ENCODE results near the gene CLSTN1.
"Not testable (repeated sequence)": the region's sequence is repeated elsewhere in the genome, so short reads cannot be mapped to it uniquely, and the experiment has no call there.

The CLSTN1 gene

DNA sequence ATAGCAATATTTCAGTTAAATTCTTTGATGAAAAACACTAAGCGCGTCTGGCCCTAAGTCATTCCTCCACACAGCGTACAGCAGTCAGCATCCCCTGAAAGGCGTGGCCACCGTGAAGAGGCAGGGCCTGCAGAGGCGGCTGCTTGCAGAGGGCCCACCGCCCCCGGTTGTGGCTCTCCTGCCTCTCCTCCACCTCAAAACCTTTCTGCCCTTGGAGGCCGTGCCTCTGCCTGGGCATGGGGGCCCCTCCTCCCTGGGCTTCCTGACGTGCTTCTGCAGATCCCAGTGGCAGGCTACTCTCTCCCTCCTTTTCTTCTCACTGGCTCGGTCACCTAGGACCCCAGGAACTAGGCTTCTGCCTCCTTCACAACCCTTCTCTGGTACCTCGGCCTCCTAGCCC, 16.2 kb downstream of the CLSTN1 start:
- Mint-ChIP-seq H3K4me1 (ENCODE audit: low read depth) (peaks cover 52% of the 10 kb centered on the region), H3K36me3 (ENCODE audit: low read depth) (peaks cover 2% of the 10 kb centered on the region), H3K4me3 (no peak overlapping the region), H3K9me3 (no peaks in the 10 kb centered on the region), H3K27ac (peak overlapping the region; percentile 32), H3K27me3 (no peaks in the 10 kb centered on the region)
- peak; percentile 29 for DNase-seq

DNA sequence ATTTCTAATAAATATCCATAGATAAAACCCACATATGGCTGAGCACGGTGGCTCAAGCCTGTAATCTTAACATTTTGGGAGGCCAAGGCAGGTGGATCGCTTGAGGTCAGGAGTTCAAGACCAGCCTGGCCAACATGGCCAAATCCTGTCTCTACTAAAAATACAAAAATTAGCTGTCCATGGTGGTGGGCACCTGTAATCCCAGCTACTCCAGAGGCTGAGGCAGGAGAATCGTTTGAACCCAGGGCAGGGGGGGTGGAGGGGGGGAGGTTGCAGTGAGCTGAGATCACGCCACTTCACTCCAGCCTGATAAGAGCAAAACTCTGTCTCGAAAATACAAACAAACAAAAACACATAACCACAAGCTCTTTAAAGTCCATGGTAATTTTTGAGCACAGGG, 17.8 kb downstream of the CLSTN1 start:
- H3K4me1 Mint-ChIP-seq (ENCODE audit: low read depth), result peaks cover 57% of the 10 kb centered on the region
- DNase-seq, result peak; percentile 2
- not testable (repeated sequence) for H3K9me3 Mint-ChIP-seq; H3K4me3 Mint-ChIP-seq; H3K36me3 Mint-ChIP-seq (ENCODE audit: low read depth); H3K27ac Mint-ChIP-seq; H3K27me3 Mint-ChIP-seq

DNA sequence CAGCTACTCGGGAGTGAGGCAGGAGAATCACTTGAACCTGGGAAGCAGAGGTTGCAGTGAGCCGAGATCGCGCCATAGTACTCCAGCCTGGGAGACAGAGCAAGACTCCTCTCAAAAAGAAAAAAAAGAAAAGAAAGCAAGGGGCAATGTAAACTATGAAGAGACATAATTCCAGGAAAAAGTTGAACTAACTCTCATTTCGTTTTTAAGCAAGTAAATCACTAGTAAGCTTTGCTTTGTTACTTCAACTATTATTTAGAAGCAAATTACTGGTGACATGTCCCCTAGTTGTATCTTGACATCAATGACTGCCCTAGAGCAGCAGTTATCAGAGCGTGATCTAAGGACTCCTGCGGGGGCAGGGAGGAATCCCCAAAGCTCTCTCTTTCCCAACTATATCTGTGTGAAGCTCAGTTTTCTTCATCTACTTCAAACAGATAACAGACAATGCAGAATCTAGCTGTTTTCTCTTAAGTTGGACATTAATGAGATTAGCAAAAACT, 18.7 kb downstream of the CLSTN1 start:
- H3K36me3 Mint-ChIP-seq (ENCODE audit: low read depth), result peaks cover 2% of the 10 kb centered on the region
- peaks cover 57% of the 10 kb centered on the region for H3K4me1 Mint-ChIP-seq (ENCODE audit: low read depth)
- DNase-seq, result no peak
- no peaks in the 10 kb centered on the region for H3K27me3 Mint-ChIP-seq
- no peak overlapping the region for H3K27ac Mint-ChIP-seq
- no peak overlapping the region for H3K4me3 Mint-ChIP-seq
- no peaks in the 10 kb centered on the region for H3K9me3 Mint-ChIP-seq

DNA sequence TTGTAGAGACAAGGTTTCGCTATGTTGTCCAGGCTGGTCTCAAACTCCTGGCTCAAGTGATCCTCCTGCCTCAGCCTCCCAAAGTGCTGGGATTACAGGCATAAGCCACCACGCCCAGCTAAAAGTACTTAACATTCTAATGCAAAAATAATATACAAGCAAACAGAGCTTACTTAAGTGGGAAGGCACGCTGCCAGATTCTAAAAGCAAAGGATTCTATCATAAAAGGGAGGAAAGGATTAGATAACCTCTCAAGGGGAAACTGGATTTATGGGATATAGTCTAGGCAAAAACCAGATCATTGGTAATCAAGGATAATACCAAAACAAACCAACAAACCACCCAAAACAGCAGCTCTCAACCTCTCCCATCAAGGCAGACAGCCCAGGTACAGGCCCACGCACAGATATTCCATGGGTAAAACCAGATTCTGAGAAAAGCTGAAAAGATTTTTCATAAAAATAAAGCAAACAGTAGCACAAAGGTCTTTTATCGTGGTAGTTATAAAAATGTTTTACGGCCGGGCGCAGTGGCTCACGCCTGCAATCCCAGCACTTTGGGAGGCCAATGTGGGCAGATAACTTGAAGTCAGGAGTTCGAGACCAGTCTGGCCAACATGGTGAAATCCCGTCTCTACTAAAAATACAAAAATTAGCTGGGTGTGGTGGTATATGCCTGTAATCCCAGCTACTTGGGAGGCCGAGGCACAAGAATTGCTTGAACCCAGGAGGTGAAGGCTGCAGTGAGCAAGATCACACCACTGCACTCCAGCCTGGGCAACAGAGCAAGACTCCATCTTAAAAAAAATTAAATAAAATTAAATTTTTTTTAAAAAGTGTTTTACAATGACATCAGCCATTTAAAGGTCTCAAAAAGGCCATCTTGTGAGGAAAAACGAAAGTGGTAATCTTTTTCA, 20.5 kb downstream of the CLSTN1 start:
- H3K4me3 Mint-ChIP-seq; H3K9me3 Mint-ChIP-seq; H3K36me3 Mint-ChIP-seq (ENCODE audit: low read depth); H3K27ac Mint-ChIP-seq; H3K27me3 Mint-ChIP-seq: not testable (repeated sequence)
- peak; percentile 2 for DNase-seq
- H3K4me1 Mint-ChIP-seq (ENCODE audit: low read depth), result peaks cover 62% of the 10 kb centered on the region

DNA sequence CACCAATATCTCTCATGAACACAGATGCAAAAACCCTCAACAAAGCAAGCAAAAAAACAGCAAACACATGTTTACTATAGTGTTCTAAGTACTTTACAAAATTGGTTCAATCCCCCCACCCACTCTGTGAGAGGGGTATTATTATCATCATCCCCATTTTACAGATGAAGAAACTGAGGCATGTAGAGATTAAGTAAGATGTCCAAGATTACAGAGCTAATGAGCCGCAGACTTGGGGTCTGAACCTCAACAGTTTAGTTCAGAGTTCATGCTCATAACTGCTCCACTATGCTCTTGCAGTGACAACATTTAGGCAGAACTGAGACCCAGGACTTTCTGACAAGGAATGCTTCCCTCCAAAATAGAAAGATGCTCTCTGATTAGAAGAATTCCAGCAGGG, 21.9 kb downstream of the CLSTN1 start:
- no peak for DNase-seq
- H3K9me3 Mint-ChIP-seq, result no peaks in the 10 kb centered on the region
- H3K4me1 Mint-ChIP-seq (ENCODE audit: low read depth), result peaks cover 61% of the 10 kb centered on the region
- H3K27me3 Mint-ChIP-seq, result no peaks in the 10 kb centered on the region
- H3K27ac Mint-ChIP-seq, result peak overlapping the region; percentile 37
- H3K36me3 Mint-ChIP-seq (ENCODE audit: low read depth), result peaks cover 2% of the 10 kb centered on the region
- no peak overlapping the region for H3K4me3 Mint-ChIP-seq

DNA sequence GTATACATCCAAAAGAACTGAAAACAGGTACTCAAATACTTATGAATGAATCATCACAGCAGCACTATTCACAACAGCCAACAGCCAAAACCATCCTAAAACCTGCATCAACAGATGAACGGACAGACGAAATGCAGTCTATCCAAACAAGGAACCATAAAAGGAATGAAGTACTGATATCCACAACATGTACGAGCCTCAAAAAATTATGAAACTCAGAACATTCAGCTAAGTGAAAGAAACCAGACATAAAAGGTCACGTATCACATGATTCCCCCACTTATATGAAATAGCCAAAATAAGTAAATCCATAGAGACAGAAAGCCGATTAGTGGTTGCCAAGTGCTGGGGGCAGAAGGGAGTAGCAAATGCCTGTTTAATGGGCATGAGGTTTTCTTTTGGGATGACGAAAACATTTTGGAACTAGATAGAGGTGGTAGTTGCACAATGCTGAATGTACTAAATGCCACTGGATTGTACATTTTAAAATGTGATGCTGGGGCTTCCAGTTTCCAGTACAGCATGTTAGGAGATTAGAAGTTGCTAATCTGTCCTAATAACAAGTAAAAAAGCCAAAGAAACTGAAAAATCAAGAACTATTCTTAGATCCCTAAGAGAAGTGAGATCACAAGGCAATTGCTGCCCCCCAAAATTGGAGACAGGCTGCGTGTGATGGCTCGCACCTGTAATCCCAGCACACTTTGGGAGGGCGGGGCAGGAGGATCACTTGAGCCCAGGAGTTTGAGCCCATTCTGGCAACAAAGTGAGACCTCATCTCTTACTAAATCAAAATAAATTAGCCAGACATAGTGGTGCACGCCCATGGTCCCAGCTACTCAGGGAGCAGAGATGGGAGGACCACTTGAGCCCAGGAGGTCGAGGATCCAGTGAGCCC, 25.3 kb downstream of the CLSTN1 start:
- Mint-ChIP-seq H3K27ac (no peak overlapping the region), H3K27me3 (no peaks in the 10 kb centered on the region), H3K4me3 (no peak overlapping the region), H3K4me1 (ENCODE audit: low read depth) (peaks cover 66% of the 10 kb centered on the region), H3K9me3 (no peaks in the 10 kb centered on the region), H3K36me3 (ENCODE audit: low read depth) (peaks cover 4% of the 10 kb centered on the region)
- DNase-seq, result peak; percentile 17

DNA sequence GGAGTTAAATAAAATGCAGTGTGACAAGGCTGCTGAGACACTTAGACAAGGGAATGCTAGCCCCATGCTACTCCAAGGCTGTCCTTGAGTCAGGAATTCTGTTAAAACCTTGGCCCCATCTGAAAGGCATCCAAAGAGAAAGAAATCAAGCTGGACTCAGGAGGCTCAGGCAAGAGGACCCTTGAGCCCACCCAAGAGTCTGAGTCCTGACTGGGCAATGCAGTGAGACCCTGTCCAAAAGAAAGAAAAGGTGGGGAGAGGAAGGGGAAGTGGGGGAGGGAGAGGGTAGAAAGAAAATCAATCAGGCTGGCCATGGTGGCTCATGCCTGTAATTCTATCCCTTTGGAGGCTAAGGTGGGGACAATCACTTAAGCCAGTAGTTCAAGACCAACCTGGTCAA, 26.7 kb downstream of the CLSTN1 start:
- H3K27ac Mint-ChIP-seq, result peak overlapping the region; percentile 73
- H3K36me3 Mint-ChIP-seq (ENCODE audit: low read depth), result peaks cover 4% of the 10 kb centered on the region
- peak; percentile 2 for DNase-seq
- no peaks in the 10 kb centered on the region for H3K27me3 Mint-ChIP-seq
- H3K4me3 Mint-ChIP-seq, result no peak overlapping the region
- no peaks in the 10 kb centered on the region for H3K9me3 Mint-ChIP-seq
- peaks cover 60% of the 10 kb centered on the region for H3K4me1 Mint-ChIP-seq (ENCODE audit: low read depth)

DNA sequence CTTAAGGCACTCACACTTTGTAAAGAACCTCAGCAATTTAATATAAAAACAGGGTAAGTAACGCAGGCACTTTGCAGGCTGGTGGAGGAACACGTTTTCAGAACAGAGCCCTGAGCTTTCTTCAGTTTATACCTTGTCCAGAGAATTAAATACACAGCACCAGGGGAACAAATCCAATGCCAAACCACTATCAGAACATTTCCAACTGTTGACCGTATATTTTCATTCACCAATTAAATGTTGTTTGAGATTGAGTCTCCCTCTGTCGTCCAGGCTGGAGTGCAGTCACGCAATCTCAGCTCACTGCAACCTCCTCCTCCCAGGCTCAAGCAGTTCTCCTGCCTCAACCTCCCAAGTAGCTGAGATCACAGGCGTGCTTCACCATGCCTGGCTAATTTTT, 29.7 kb downstream of the CLSTN1 start:
- Mint-ChIP-seq H3K4me1 (ENCODE audit: low read depth) (peaks cover 49% of the 10 kb centered on the region), H3K36me3 (ENCODE audit: low read depth) (peaks cover 8% of the 10 kb centered on the region), H3K27me3 (no peaks in the 10 kb centered on the region), H3K4me3 (no peak overlapping the region), H3K9me3 (no peaks in the 10 kb centered on the region), H3K27ac (no peak overlapping the region)
- no peak for DNase-seq

DNA sequence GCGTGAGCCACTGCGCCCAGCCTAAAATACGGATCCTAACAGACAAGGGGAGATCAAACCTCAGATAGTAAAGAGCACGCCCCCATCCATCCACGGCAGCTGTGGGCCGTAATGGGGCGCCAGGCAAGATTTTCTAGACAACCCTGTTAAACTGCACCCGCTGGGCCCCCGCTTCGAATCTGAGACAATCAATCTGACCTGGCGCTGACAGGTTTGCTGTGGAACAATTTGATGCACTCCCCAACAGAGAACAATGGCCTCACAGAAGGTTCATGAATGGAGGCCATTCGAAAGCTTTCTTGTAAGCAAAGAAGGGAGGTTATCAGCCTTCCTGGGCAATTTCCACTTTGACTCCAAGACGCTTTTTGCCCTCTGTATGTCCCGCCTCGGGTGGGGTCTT, 30.5 kb downstream of the CLSTN1 start:
- Mint-ChIP-seq H3K27ac (no peak overlapping the region), H3K9me3 (no peaks in the 10 kb centered on the region), H3K4me1 (ENCODE audit: low read depth) (peaks cover 44% of the 10 kb centered on the region)

DNA sequence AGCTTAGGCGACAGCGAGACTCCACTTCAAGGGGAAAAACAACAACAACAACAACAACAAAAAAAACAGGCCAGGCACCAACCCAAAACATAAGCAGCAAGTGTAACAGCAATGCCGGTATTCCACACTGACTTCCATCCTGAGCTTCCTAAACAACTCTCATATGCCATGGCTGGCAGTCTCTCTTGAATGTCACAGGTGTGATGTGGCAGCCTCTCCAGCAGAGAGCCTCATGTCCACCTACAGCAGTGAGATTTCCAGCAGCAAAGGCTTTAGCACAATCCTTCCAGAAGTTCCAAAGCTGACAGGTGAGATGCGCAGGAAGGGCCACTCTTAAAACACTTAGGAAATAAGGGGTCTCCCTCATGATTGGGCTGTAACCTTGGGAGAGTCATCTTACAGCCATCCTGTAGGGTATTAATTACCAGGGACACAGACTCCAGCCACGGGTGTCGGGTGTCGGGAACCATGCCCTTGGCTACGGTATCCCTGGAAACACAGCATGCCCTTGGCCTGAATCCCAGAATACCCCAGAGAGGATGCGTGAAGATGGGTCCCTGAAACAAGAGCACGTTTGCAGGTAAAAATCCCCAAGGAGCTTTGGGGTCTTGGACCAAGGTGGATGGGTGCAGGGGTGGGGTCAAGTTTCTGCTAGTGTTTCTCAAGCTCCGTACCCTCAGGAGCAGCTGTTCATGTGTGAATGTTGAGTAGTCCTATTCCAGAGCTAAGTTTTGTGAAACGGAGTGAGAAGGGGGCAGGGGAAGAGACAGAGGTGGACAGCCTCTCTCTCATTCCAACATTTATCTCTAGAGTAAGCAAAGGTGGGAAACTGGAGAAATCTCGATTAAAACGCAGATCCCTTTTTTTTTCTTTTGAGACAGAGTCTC, 31.4 kb downstream of the CLSTN1 start:
- H3K36me3 Mint-ChIP-seq (ENCODE audit: low read depth), result peaks cover 8% of the 10 kb centered on the region
- no peak overlapping the region for H3K4me3 Mint-ChIP-seq
- peak overlapping the region; percentile 55 for H3K27ac Mint-ChIP-seq
- no peaks in the 10 kb centered on the region for H3K27me3 Mint-ChIP-seq
- H3K4me1 Mint-ChIP-seq (ENCODE audit: low read depth), result peaks cover 44% of the 10 kb centered on the region
- no peaks in the 10 kb centered on the region for H3K9me3 Mint-ChIP-seq
- no peak for DNase-seq

More for the DNA sequence above, 30.5 kb downstream of the CLSTN1 start:
- Mint-ChIP-seq H3K4me3 (no peak overlapping the region), H3K27me3 (no peaks in the 10 kb centered on the region), H3K36me3 (ENCODE audit: low read depth) (peaks cover 8% of the 10 kb centered on the region)
- DNase-seq, result no peak

DNA sequence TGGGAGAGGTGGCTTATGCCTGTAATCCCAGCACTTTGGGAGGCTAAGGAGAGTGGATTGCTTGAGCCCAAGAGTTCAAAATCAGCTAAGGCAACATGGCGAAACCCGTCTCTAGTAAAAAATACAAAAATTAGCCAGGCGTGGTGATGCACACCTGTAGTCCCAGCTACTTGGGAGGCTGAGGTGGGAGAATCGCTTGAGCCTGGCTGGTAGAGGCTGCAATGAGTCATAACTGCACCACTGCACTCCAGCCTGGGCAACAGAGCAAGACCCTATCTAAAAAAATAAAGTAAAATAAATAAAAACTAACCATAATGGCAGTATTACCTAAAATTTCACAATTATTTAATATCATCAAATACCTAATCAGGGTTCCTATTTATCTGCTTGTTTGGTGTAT, 34.1 kb downstream of the CLSTN1 start:
- H3K9me3 Mint-ChIP-seq; H3K36me3 Mint-ChIP-seq (ENCODE audit: low read depth); DNase-seq; H3K4me3 Mint-ChIP-seq; H3K27me3 Mint-ChIP-seq; H3K27ac Mint-ChIP-seq: not testable (repeated sequence)
- peaks cover 42% of the 10 kb centered on the region for H3K4me1 Mint-ChIP-seq (ENCODE audit: low read depth)

DNA sequence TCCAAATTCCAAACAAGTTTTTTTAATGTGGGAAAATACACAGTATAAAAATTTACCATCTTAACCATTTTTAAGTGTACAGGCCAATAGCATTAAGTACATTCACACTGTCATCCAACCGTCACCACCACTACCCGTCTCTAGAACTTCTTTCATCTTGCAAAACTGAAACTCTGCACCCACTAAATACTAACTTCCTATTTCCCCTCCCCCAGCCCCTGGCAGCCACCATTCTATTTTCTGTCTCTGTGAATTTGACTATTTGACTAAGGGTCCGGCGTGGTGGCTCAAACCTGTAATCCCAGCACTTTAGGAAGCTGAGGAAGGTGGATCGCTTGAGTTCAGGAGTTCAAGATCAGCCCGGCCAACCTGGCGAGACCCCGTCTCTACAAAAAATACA, 36.1 kb downstream of the CLSTN1 start:
- Mint-ChIP-seq H3K9me3 (no peaks in the 10 kb centered on the region), H3K4me1 (ENCODE audit: low read depth) (peaks cover 39% of the 10 kb centered on the region), H3K27me3 (no peaks in the 10 kb centered on the region), H3K27ac (peak overlapping the region; percentile 85), H3K4me3 (peak overlapping the region; percentile 61), H3K36me3 (ENCODE audit: low read depth) (peaks cover 4% of the 10 kb centered on the region)
- DNase-seq, result peak; percentile 59

DNA sequence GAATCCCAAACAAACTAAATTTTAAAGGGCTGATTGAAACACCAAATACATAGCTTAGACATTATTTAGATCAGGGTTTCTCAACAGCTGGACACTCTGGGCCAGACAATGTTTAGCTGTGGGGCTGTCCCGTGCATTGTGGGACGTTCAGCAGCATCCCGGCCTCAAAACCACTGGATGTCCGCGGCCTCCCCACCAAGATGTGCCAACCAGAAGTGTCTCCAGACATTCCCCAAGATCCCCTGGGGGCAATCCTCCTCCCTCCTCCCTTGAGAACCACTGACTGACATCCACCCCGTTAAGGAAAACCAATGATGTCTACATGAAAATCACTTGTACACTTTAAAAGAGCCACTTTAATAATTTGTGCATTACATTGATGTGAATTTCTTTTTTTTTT, 38.4 kb downstream of the CLSTN1 start:
- DNase-seq, result no peak
- Mint-ChIP-seq H3K4me3 (no peak overlapping the region), H3K27ac (no peak overlapping the region), H3K9me3 (no peaks in the 10 kb centered on the region), H3K36me3 (ENCODE audit: low read depth) (peaks cover 4% of the 10 kb centered on the region), H3K27me3 (no peaks in the 10 kb centered on the region), H3K4me1 (ENCODE audit: low read depth) (peaks cover 45% of the 10 kb centered on the region)

DNA sequence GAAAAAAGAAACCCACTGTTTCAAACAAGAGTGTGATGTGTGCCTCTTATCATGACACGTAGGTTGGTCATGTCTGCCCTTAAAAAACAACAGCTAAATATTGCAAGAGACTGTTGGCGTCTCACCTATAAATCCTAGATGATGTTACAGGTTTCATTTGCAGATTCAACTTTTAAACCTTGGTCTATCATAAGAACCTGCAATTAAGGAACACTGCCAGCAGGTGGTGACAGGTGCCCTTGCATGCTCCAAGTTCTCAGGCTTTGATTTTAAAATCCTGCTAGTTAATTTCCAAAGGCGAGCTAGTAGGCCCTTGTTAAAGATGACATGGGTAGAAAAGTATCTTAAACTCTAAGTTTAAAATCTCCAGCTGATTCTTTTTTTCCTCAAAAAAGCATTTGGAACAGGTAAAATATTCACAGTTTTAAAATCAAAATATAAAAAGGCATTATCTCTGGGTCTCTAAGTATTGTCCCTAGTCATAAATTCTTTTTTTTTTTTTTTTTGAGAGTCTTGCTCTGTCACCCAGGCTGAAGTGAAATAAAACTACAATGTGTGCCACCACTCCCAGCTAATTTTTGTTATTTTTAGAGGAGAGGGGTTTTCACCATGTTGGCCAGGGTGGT, 39.1 kb downstream of the CLSTN1 start:
- Mint-ChIP-seq H3K4me1 (ENCODE audit: low read depth) (peaks cover 41% of the 10 kb centered on the region), H3K9me3 (no peaks in the 10 kb centered on the region), H3K4me3 (no peak overlapping the region), H3K36me3 (ENCODE audit: low read depth) (no peaks in the 10 kb centered on the region), H3K27ac (no peak overlapping the region), H3K27me3 (no peaks in the 10 kb centered on the region)
- DNase-seq, result peak; percentile 60
